IMR-90 (cell line): ENCODE results near the gene GATAD2A. TPM values are rescaled to one million over a fixed set of nuclear protein-coding genes. Genes with fewer than 3 reads are reported as not detected.

Source experiments
- ATAC-seq: fragments of 200-7000 bp; cut with Tn5 transposase; 2 replicates; pipeline ENCODE4 v1.9.1; 2020; ENCODE audit warnings: low read depth, mild to moderate bottlenecking, moderate library complexity
- BruUV-seq: library from RNA; stranded (reverse); fragments of 400-500 nt; replicated peaks from 2 replicates; lab custom pipeline; 2021; lab: Mats Ljungman, UMichigan
- CTCF ChIA-PET: fragments of 300-600 bp; formaldehyde crosslinking; extraction: SDS; loops from one replicate; lab custom pipeline; 2021; ENCODE audit warnings: antibody characterized with exemption; lab: Yijun Ruan, JAX
- POLR2A ChIA-PET: fragments of 300-600 bp; sonication (Branson Sonifier 250); formaldehyde crosslinking; loops from one replicate; lab custom pipeline; 2022; ENCODE audit warnings: antibody characterized with exemption; ENCODE audit not compliant: unreplicated experiment; lab: Charles Lee
- DNase-seq: peaks from one replicate; pipeline ENCODE4 v3.0.0; 2013
- H2AFZ ChIP-seq: replicated peaks from 2 replicates; pipeline ENCODE3; 2013; ENCODE audit warnings: low read length, mild to moderate bottlenecking; ENCODE audit not compliant: poor library complexity
- H2AK5ac ChIP-seq: 2 replicates; pipeline ENCODE4 v1.6.1; 2013; ENCODE audit warnings: low read depth, low read length, inconsistent platforms
- H2AK9ac ChIP-seq: replicated peaks from 2 replicates; pipeline ENCODE3; 2013; ENCODE audit warnings: mild to moderate bottlenecking, low read depth, low read length, moderate library complexity; ENCODE audit not compliant: poor library complexity
- H2BK120ac ChIP-seq: 2 replicates; pipeline ENCODE4 v1.6.1; 2013; ENCODE audit warnings: low read depth, low read length, inconsistent platforms
- H2BK15ac ChIP-seq: 3 replicates; pipeline ENCODE4 v1.6.1; 2013; ENCODE audit warnings: low read depth, low read length, inconsistent platforms
- H2BK20ac ChIP-seq: 2 replicates; pipeline ENCODE4 v1.6.1; 2013; ENCODE audit warnings: low read depth, mild to moderate bottlenecking, inconsistent platforms, low read length, moderate library complexity
- H2BK5ac ChIP-seq: 2 replicates; pipeline ENCODE4 v1.6.1; 2013; ENCODE audit warnings: mild to moderate bottlenecking, low read depth, low read length, inconsistent platforms; ENCODE audit not compliant: poor library complexity, severe bottlenecking
- H3K14ac ChIP-seq: replicated peaks from 2 replicates; pipeline ENCODE4 v1.6.1; 2013; ENCODE audit warnings: low read depth, low read length, inconsistent platforms
- H3K18ac ChIP-seq: 2 replicates; pipeline ENCODE4 v1.6.1; 2013; ENCODE audit warnings: low read depth, low read length, control low read depth
- H3K23ac ChIP-seq: 2 replicates; pipeline ENCODE4 v1.6.1; 2013; ENCODE audit warnings: low read depth, low read length, inconsistent platforms
- H3K27ac ChIP-seq: 2 replicates; pipeline ENCODE4 v1.5.1; 2013; ENCODE audit warnings: mild to moderate bottlenecking, control low read depth, low read length; ENCODE audit not compliant: insufficient read depth
- H3K27me3 ChIP-seq: 2 replicates; pipeline ENCODE4 v1.6.1; 2013; ENCODE audit warnings: low read length; ENCODE audit not compliant: control insufficient read depth, insufficient read depth
- H3K36me3 ChIP-seq: 2 replicates; pipeline ENCODE4 v1.6.1; 2013; ENCODE audit warnings: low read length, mixed read lengths; ENCODE audit not compliant: control insufficient read depth, insufficient read depth
- H3K4ac ChIP-seq: 2 replicates; pipeline ENCODE4 v1.6.1; 2013; ENCODE audit warnings: low read depth, low read length, inconsistent platforms
- H3K4me1 ChIP-seq: 2 replicates; pipeline ENCODE4 v1.6.1; 2013; ENCODE audit warnings: low read length, mixed read lengths; ENCODE audit not compliant: control insufficient read depth, insufficient read depth
- H3K4me2 ChIP-seq: 2 replicates; pipeline ENCODE4 v1.6.1; 2013; ENCODE audit warnings: low read depth, mild to moderate bottlenecking, control low read depth, low read length, moderate library complexity
- H3K4me3 ChIP-seq: 2 replicates; pipeline ENCODE4 v1.5.1; 2013; ENCODE audit warnings: low read depth, mild to moderate bottlenecking, control low read depth, low read length, moderate library complexity; ENCODE audit not compliant: insufficient read depth
- H3K56ac ChIP-seq: 2 replicates; pipeline ENCODE4 v1.6.1; 2013; ENCODE audit warnings: low read length, inconsistent platforms; ENCODE audit not compliant: insufficient read depth; ENCODE audit errors: extremely low read depth
- H3K79me1 ChIP-seq, 2 experiments: 2 replicates each; pipeline ENCODE4 v1.6.1; 2013; ENCODE audit warnings: low read length in 2 of 2, inconsistent platforms in 1 of 2, low read depth in 1 of 2
- H3K9ac ChIP-seq: 2 replicates; pipeline ENCODE4 v1.6.1; 2013; ENCODE audit warnings: low read depth, low read length, control low read depth
- H3K9me1 ChIP-seq: 2 replicates; pipeline ENCODE4 v1.6.1; 2013; ENCODE audit warnings: low read length, inconsistent platforms; ENCODE audit not compliant: insufficient read depth
- H3K9me3 ChIP-seq: 2 replicates; pipeline ENCODE4 v1.6.1; 2013; ENCODE audit warnings: low read length; ENCODE audit not compliant: control insufficient read depth, insufficient read depth
- H4K20me1 ChIP-seq: 2 replicates; pipeline ENCODE4 v1.6.1; 2013; ENCODE audit warnings: low read length, inconsistent platforms; ENCODE audit not compliant: insufficient read depth
- H4K5ac ChIP-seq: 2 replicates; pipeline ENCODE4 v1.6.1; 2013; ENCODE audit warnings: mild to moderate bottlenecking, low read depth, low read length, control low read depth
- H4K8ac ChIP-seq, 2 experiments: 2 replicates each; pipeline ENCODE4 v1.6.1; 2013; ENCODE audit warnings: low read depth in 2 of 2, low read length in 2 of 2, control low read depth in 1 of 2, inconsistent platforms in 1 of 2
- H4K91ac ChIP-seq: 2 replicates; pipeline ENCODE4 v1.6.1; 2013; ENCODE audit warnings: low read depth, low read length, inconsistent platforms; ENCODE audit not compliant: insufficient read depth
- FOS ChIP-seq: fragments of 150-350 bp; IDR thresholded peaks from 2 replicates; pipeline ENCODE4 v1.6.1; 2016; ENCODE audit warnings: low read depth, low read length
- MAZ ChIP-seq: IDR thresholded peaks from 2 replicates; pipeline ENCODE4 v1.6.1; 2012; ENCODE audit warnings: low read depth, mild to moderate bottlenecking, low read length, improper control_type of control experiment, moderate library complexity, borderline replicate concordance
- NFE2L2 ChIP-seq: fragments of 150-350 bp; IDR thresholded peaks from 2 replicates; pipeline ENCODE4 v1.6.1; 2016; ENCODE audit warnings: low read depth, mild to moderate bottlenecking, low read length
- POLR2A ChIP-seq: IDR thresholded peaks from 2 replicates; pipeline ENCODE4 v1.6.1; 2012; ENCODE audit warnings: mild to moderate bottlenecking, low read depth, low read length
- RCOR1 ChIP-seq: IDR thresholded peaks from 2 replicates; pipeline ENCODE4 v1.6.1; 2012; ENCODE audit warnings: mild to moderate bottlenecking, low read length, improper control_type of control experiment; ENCODE audit not compliant: insufficient replicate concordance
- SMC3 ChIP-seq: fragments of 150-350 bp; IDR thresholded peaks from 2 replicates; pipeline ENCODE4 v1.6.1; 2016; ENCODE audit warnings: low read depth, mild to moderate bottlenecking, antibody characterized with exemption, low read length, moderate library complexity
- WGBS, 2 experiments: methylation state at CpG; one replicate each; pipeline versions ENCODE4 v1.1.5 to v1.1.7; 2013; ENCODE audit warnings: missing lambda C conversion rate in 2 of 2; ENCODE audit not compliant: insufficient read length in 1 of 2; ENCODE audit errors: extremely low coverage in 2 of 2; 5-methylcytosine and 5-hydroxymethylcytosine counted together
- dilution Hi-C: fragments of 300-500 bp; cut with HindIII; formaldehyde crosslinking; loops from one replicate; pipeline ENCODE4 v1.14.3; 2018; ENCODE audit warnings: low sequenced_read_pairs; ENCODE audit not compliant: unreplicated experiment
- in situ Hi-C: fragments of 300-500 bp; cut with MboI; formaldehyde crosslinking; loops from 3 replicates; pipeline ENCODE4 v1.14.3; 2019; ENCODE audit warnings: low sequenced_read_pairs, inconsistent platforms, mixed read lengths
- intact Hi-C: fragments of 100-400 bp; cut with micrococcal nuclease; formaldehyde crosslinking; loops from 2 replicates; pipeline ENCODE4 v1.10.0; 2022
- polyA plus RNA-seq, 3 experiments: library from polyadenylated mRNA; depleted of rRNA; stranded (reverse); fragments of >200 nt; gene quantifications; 2 replicates each; pipeline ENCODE4 v1.2.3, GENCODE V29; 2012; ENCODE audit warnings: low replicate concordance in 1 of 3
- total RNA-seq: library from RNA; depleted of rRNA; stranded (reverse); fragments of >200 nt; gene quantifications from 2 replicates; pipeline ENCODE4 v1.2.3, GENCODE V29; 2012
- TF ChIP-seq, protein P1 (sequence below): fragments of 150-350 bp; IDR thresholded peaks from 2 replicates; pipeline ENCODE4 v1.6.1; 2017; ENCODE audit warnings: mild to moderate bottlenecking, antibody characterized with exemption, low read length, low read depth

GATAD2A gene
- total and polyA plus RNA-seq, 2 of the 4 experiments (the other 2 are of a cell fraction) = 23.5 to 33.2 TPM

DNA sequence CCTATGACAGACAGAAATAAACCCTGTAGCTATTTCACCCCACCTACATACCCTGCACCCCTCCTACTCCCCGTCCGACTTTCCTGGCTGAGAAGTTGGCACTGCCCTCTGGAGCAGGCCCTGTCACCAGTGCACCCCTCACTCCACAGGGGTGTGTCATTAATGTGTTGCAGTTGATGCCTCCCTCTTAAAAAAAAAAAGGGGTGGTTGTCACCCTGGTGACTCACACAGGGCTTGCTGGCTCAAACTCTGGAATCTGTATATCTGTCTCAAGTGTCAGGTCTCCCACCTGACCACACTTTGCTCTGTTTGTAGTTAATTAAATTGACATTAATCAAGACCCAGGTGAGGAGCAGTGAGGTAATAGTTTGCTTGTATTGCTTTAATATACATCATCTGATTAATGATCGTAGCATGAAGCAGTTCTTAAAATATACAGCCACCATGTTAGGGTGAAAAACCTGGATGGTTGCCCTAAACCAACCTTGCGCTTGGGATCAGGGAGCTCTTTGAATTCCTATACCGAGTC is 2.0 kb upstream of the GATAD2A start:
- WGBS, 2 experiments = no CpG with 5 or more reads among the region's 5 CpGs
- H3K27ac ChIP-seq = no peak overlapping the region

More for the DNA sequence above, 2.0 kb upstream of the GATAD2A start:
- Histone ChIP-seq H2AK5ac (0 out of 2 replicates have a peak overlapping the region, but pooled peaks have one; percentile 22), H2BK15ac (peak overlapping the region; percentile 4; the same call in 1 of the 3 replicates), H3K4me2 (no peak overlapping the region), H3K79me1 (peaks cover 5 to 65% of the 10 kb centered on the region in 2 experiments; a peak in 3 of 4 replicates), H3K56ac (no peak overlapping the region), H3K4me1 (peaks cover 12% of the 10 kb centered on the region), H2AK9ac (peak overlapping the region; percentile 88), H3K23ac (no peak overlapping the region), H3K4ac (peak overlapping the region; percentile 66; the same call in 1 of the 2 replicates), H3K9ac (no peak overlapping the region), H3K27me3 (no peaks in the 10 kb centered on the region), H4K20me1 (peaks cover 30% of the 10 kb centered on the region), H2BK20ac (peak overlapping the region; percentile 32; the same call in 1 of the 2 replicates), H3K9me3 (no peaks in the 10 kb centered on the region), H4K5ac (no peak overlapping the region), H4K8ac (peak overlapping the region in 1 of 2 experiments; percentile 34; a peak in 1 of 4 replicates), H4K91ac (peak overlapping the region; percentile 50), H3K18ac (no peak overlapping the region), H3K4me3 (no peak overlapping the region), H3K14ac (peak overlapping the region; percentile 22; the same call in 1 of the 2 replicates), H2BK120ac (peak overlapping the region; percentile 9; the same call in 1 of the 2 replicates), H2AFZ (peak overlapping the region; percentile 52), H3K36me3 (no peaks in the 10 kb centered on the region), H2BK5ac (peak overlapping the region; percentile 4), H3K9me1 (peaks cover 16% of the 10 kb centered on the region; the same call in 1 of the 2 replicates)
- DNase-seq (peak; percentile 44), ATAC-seq (no peak)
- in situ Hi-C loops = no loop called here
- ChIA-PET CTCF (no interaction called here), POLR2A (interaction anchor here (0.6 kb wide), 1 partner anchor 80 kb away, joined by 5 read pairs; no protein-coding TSS in a partner anchor)
- no TSS peak for BruUV-seq
- intact Hi-C loops = no loop called here
- peak; percentile 67 for TF ChIP-seq FOS
- no peak for TF ChIP-seq RCOR1
- TF ChIP-seq MAZ = no peak
- TF ChIP-seq SMC3 = no peak
- TF ChIP-seq NFE2L2 = no peak
- TF ChIP-seq, protein P1, sequence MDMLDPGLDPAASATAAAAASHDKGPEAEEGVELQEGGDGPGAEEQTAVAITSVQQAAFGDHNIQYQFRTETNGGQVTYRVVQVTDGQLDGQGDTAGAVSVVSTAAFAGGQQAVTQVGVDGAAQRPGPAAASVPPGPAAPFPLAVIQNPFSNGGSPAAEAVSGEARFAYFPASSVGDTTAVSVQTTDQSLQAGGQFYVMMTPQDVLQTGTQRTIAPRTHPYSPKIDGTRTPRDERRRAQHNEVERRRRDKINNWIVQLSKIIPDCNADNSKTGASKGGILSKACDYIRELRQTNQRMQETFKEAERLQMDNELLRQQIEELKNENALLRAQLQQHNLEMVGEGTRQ = peak; percentile 23; the same call in 1 of the 2 replicates
- no peak for TF ChIP-seq POLR2A
- dilution Hi-C loops = no loop called here
